ENCODE measurements around the gene ARHGAP31.
"Not testable (repeated sequence)": the region's sequence is repeated elsewhere in the genome, so short reads cannot be mapped to it uniquely, and the experiment has no call there.

The ARHGAP31 gene

DNA sequence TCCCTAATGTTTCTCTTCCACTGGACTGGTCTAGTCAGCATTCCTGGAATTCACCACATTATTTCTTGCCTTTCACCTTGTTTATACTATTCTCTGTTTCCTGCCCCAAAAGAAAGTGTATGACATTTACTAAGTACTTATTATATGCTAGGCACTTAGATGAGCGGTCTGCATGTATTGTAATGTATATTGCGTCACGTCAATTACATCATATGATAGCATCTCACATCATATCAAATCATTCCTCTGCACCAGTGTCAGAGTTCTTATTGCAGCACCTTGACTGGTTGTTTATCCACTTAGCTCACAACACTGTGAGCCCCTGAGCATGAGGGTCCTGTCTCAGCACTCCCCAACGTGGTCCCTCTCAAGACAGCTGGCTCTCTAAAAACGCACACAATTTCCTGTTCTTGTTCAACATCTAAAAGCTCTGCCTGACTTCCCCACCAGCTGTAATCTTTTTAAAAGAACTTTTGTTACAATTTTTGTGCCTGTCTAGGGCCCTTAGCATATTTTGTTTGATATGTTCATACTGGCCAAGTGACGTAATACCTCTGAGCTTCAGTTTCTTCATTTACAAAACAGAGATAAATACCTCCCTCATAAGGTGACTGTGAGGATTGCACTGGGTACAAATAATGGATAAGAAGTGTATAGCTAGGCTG is 58.8 kb downstream of the ARHGAP31 start:
- no peak for DNase-seq

- DNase-seq: not testable (repeated sequence)
Measured at GRCh38 chr3:119355608-119356007, 61.4 kb downstream of the ARHGAP31 start.

DNA sequence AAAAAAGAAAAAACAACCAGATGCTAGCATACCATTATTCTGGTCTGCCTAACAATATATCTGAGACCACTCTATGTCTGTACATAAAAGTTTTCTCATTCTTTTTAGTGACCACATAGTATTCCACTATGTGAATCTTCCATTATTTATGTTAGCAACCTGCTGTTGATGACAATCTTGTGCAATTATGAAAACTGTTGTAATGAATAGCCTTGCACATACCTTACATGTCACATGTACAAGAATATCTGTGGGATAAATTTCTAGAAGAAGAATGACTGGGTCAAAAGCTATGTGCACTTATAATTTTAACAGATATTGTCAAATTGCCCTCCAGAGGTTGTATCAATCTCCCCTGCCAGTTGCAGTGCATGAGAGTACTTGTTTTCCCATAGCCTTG is 62.5 kb downstream of the ARHGAP31 start:
- no peak for DNase-seq

DNA sequence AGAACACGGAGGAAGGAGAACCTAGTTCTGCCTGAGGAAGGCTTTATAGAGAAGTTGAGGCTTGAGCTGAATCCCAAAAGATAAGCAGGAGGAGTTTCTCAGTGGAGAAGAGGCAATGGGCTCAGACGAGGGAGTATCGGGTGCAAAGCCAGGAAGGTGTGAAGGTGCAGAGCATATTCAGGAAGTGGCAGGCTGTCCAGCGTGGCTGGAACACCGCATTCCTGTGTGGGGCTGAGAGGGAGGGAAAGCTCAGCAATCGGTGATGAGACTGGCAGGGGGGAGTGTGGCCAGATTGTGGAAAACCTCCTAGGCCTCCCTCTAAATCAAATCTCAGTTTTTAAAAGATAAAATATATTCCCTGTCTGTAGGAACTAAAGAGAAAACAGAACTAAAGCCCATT is 63.0 kb downstream of the ARHGAP31 start:
- no peak for DNase-seq

- DNase-seq: no peak
Measured at GRCh38 chr3:119359476-119360326, 65.5 kb downstream of the ARHGAP31 start.

DNA sequence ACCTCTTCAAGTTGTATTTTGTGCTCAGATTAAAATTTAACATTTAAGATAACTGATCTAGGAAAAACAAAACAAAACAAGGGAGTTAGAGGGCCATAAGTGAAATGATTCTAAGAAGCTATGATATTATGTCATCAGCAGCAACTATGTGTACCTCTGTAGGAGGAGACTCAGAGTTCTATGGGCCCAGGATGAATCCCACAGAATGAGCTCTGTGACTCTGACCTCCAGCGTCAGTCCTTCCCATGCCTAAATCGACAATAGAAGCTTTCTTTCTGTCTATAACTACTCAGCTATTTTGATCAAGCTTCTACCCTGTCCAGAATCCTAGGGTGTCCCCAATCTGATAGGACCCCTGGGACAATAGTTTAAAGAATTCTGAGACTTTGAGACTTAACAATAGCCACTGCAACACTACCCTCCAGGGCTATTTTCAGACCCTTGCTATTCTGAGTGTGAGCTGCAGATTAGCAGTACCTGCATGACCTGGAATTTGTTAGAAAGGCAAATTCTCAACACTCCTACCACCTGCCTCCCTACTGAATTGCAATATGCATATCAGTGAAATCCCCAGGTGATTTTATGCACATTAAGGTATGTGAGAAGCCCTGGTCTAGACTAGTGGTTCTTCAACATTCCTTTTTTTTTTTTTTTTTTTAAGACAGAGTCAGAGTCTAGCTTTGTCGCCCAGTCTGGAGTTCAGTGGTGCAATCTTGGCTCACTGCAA is 66.7 kb downstream of the ARHGAP31 start:
- no peak for DNase-seq

DNA sequence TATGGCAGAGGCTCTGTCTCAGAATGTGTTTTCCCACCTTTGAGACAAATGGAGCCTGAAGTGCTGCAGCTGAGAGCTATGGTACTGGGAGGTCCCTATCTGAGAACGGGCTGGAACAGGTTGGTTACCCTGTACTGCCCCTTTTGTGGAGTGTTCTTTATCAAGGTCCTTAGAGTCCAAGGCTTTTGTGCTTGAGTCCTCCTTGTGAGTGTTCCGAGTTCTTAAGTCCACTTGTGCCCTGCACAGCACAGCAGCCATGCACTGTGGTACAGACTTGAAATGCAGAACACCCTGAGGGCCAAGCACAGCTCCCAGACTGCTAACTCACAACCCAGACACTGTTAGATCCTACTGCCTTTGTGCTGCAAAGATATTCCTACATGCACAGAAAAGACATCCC is 67.8 kb downstream of the ARHGAP31 start:
- DNase-seq: no peak

- no peak for DNase-seq
Measured at GRCh38 chr3:119362940-119363725, 69.0 kb downstream of the ARHGAP31 start.

DNA sequence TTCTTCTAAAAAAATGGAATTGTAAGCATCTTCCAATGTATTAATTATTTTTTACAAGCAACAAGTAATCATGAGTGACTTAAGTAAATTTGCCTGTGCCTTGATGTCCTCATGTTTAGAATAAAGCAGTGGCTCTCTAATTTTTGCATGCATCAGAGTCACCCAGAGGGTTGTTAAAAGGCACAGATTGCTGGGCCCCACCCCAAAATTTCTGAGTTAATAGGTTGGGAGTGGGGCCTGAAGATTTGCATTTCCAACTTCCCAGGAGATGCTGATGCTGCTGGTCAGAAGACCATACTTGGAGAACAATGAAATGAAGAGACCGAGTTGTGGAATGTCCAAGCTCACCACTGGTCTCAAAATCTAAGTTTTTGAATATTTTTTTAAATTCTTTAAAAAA is 70.2 kb downstream of the ARHGAP31 start:
- DNase-seq: no peak

DNA sequence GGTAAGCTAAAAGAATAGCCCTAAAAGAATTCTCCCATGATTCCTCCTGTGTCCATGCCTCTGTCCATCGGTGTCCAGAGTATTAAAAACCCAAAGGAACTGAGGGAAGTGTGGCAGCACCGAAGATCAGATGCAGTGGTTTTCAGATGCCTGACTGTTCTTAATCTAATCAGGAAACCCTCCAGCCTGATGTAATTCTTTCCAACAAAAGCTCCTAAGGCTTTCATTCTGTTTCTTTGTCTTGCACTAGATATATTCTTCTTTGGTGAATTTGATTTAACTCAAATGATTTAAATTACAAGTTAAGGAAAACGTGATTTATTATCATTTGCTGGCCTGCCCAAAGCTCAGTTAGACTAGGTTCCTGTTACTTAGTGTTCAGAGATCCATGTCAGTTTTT is 71.2 kb downstream of the ARHGAP31 start:
- no peak for DNase-seq

DNA sequence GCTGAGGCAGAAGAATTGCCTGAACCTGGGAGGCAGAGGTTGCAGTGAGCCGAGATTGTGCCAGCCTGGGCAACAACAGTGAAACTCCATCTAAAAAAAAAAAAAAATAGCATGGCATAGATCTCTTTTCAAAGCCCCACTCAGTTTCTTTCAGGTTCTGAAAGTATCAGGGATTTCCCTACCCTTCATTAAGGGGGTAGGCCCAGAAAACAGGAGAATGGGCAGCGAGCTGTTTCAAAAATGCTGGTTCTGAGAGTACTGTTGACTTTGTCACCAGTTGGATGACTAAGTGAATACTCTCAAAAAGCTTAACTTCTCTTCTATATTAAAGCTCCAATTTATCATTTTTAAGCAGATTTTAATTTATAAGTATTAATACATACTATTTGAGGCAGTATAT is 72.8 kb downstream of the ARHGAP31 start:
- no peak for DNase-seq

GRCh38 chr3:119368298-119368697 is 74.1 kb downstream of the ARHGAP31 start:
- DNase-seq: no peak

GRCh38 chr3:119371786-119372185 is 77.6 kb downstream of the ARHGAP31 start:
- DNase-seq: not testable (repeated sequence)

DNA sequence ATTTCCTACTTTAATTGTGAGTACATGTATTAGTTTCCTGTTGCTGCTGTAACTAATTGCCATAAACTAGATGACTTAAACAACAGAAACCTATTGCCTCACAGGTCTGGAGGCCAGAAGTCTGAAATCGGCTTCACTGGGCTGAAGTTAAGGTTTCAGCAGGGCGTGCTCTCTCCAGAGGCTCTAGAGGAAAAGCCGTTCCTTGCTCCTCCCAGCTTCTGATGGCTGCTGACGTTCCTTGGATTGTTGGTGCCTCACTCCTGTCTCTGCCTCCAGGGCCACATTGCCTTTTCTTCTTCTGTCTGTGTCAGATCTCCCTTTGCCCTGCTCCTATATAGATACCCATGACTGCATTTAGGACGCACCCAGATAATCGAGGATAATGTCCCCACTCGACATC is 80.9 kb downstream of the ARHGAP31 start:
- no peak for DNase-seq

DNA sequence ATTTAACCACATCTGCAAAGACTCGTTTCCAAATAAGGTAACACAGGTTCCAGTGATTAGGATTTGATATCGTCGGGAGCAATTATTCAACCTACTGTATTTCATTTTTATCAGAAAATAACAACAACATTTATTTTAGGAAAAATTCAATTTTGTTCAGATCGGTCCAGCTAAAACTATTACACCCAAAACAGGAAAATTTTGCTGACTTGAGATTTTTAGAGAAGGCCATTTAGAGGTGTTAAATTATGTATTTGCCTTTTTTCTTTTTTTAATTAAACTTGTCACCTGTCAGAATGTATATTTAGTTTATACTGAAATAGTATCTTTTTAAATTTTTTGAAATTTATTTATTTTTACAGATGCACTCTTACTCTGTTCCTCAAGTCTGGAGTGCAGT is 81.3 kb downstream of the ARHGAP31 start:
- DNase-seq: no peak

DNA sequence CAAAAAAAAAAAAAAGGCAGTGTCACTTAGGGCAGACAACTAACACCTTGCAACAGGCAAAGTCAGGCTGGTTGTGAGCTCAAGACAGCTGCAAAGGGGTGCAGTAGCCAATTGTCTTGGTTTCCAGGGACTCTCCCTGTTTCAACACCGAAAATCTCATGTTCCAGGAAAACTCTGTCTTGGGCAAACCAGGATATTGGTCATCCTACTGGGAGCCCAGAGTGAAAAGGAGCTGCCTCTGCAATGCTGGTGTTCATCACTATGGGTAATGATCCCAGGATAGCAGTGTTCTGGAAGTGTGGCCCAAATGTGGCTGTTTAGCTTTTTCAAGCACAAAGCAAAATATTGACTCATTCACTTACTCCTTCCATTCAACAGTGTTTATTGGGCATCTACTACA is 82.6 kb downstream of the ARHGAP31 start:
- DNase-seq: no peak

GRCh38 chr3:119378259-119378803 is 84.1 kb downstream of the ARHGAP31 start:
- DNase-seq: no peak

DNA sequence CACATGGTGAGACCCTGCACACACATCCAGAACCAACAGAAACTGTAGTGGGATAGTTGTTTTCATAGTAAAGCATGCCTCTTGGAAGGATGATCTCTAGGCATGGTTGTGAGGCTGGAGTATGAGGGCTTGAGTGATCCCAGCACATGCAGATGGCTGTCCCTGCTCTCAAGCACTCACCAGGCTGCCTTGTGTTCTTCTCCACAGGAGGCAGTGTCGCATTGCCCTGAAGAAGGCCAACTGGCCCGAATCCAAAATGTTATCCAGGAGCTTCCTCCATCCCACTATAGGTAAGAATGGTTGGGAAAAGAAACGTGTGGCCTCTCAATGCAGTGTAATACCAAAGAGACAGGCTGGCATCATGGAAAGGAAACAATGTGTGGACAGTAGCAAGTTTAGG is 86.5 kb downstream of the ARHGAP31 start:
- DNase-seq: no peak

- no peak for DNase-seq
Measured at GRCh38 chr3:119382134-119382533, 88.0 kb downstream of the ARHGAP31 start.

- DNase-seq: no peak
Measured at GRCh38 chr3:119388577-119388976, 94.4 kb downstream of the ARHGAP31 start.

GRCh38 chr3:119395923-119396358 is 101.8 kb downstream of the ARHGAP31 start:
- no peak for DNase-seq

- no peak for DNase-seq
Measured at GRCh38 chr3:119396870-119397269, 102.7 kb downstream of the ARHGAP31 start.

DNA sequence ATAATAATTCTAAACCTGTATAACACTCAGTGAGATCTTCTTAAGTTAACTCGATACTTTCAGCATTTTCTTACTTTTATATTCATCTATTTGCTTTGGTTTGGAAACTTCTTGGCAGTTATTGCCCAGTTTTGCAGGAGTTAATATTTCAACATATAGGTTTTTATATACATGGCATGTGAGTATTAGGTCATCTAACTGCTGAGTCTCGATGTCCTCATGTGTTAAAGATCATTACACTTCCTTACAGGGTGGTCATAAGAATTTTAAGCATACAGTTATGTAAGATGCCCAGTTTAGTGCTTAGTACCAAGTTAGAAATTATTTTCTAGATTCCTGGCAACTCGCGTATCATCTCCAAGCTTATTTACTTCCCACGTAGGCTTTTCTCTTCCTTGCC is 106.3 kb downstream of the ARHGAP31 start:
- no peak for DNase-seq
